ENCODE results near the gene ADSS2. TPM values are rescaled to one million over a fixed set of nuclear protein-coding genes. Genes with fewer than 3 reads are reported as not detected.
A peak's percentile ranks its signal among the peaks of the same experiment; 100 is the strongest.

ADSS2 gene
- total RNA-seq, 6 donors from 2014 or later, result 26.3 to 70.0 (median 40.4) TPM

DNA sequence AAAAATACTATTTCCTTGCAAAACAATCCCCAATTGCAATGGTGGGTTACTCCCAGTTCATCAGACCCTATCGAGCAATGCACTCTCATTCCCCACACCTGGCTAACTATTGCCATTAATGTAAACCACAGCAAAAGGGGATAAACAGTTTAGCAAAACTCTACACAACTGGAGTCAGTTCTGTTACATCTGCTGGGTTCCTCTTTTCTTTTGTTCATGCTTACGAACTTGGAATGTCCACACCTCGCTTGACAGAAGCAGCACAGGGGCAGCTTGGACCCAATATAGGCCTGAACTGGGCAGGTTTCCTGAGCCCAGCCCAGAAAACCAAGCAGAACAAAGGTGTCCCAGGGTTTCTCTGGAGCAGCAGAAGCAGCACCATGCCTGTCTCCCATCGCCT, 57.4 kb downstream of the ADSS2 start:
- TF ChIP-seq POLR2AphosphoS5 (IDR thresholded peaks at IDR 0.05) (no peak), POLR2A (IDR thresholded peaks at IDR 0.05) (no peak), EP300 (IDR thresholded peaks at IDR 0.05) (no peak)
- TF ChIP-seq, protein P1, sequence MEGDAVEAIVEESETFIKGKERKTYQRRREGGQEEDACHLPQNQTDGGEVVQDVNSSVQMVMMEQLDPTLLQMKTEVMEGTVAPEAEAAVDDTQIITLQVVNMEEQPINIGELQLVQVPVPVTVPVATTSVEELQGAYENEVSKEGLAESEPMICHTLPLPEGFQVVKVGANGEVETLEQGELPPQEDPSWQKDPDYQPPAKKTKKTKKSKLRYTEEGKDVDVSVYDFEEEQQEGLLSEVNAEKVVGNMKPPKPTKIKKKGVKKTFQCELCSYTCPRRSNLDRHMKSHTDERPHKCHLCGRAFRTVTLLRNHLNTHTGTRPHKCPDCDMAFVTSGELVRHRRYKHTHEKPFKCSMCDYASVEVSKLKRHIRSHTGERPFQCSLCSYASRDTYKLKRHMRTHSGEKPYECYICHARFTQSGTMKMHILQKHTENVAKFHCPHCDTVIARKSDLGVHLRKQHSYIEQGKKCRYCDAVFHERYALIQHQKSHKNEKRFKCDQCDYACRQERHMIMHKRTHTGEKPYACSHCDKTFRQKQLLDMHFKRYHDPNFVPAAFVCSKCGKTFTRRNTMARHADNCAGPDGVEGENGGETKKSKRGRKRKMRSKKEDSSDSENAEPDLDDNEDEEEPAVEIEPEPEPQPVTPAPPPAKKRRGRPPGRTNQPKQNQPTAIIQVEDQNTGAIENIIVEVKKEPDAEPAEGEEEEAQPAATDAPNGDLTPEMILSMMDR (IDR thresholded peaks at IDR 0.05), result no peak
- no peaks in the 10 kb centered on the region for H3K4me1 ChIP-seq
- H3K27ac ChIP-seq, result no peak overlapping the region
- H3K36me3 ChIP-seq, result no peaks in the 10 kb centered on the region
- no peak for DNase-seq
- no peak for ATAC-seq (ENCODE audit: low FRiP score in 2 of 2)
- H3K4me3 ChIP-seq, result no peak overlapping the region
- WGBS, 2 donors, result 75 to 82% methylated on average over 4 of the region's 4 CpGs
- no peaks in the 10 kb centered on the region for H3K27me3 ChIP-seq
- no peaks in the 10 kb centered on the region for H3K9me3 ChIP-seq

- no peaks in the 10 kb centered on the region for H3K9me3 ChIP-seq
- H3K4me3 ChIP-seq, result no peak overlapping the region
- 96 to 98% methylated on average over 13 to 15 of the region's 15 CpGs for WGBS, 2 donors
- TF ChIP-seq POLR2AphosphoS5 (IDR thresholded peaks at IDR 0.05) (no peak), POLR2A (IDR thresholded peaks at IDR 0.05) (no peak), EP300 (IDR thresholded peaks at IDR 0.05) (no peak)
- TF ChIP-seq, protein P1 (IDR thresholded peaks at IDR 0.05), result no peak
- peak in 1 of 2 donors; percentile 38 for DNase-seq
- H3K36me3 ChIP-seq, result no peaks in the 10 kb centered on the region
- H3K27me3 ChIP-seq, result no peaks in the 10 kb centered on the region
- no peak overlapping the region for H3K27ac ChIP-seq
- no peak for ATAC-seq (ENCODE audit: low FRiP score in 2 of 2)
- no peaks in the 10 kb centered on the region for H3K4me1 ChIP-seq
Measured at GRCh38 chr1:244393604-244394176, 58.0 kb downstream of the ADSS2 start.

DNA sequence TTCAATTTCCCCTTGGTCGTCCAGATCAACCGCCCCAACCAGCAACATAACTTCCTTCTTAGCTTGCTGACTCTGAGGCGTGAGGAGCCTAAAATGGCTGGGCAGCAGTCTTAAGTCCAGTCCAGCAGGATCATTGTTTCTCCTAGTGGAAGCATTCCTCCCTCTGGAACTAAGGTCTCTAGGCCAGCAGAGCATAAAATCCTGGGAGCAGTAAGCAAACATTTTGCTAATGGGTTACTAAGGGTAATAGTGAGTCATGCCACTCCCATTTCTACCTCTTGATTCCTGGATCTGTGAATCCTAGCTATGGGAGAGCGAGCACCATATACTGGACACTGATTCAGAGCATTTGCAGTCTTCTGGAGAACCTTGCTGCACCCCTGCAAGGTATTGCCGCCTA, 59.9 kb downstream of the ADSS2 start:
- Histone ChIP-seq H3K27me3 (no peaks in the 10 kb centered on the region), H3K9me3 (no peaks in the 10 kb centered on the region), H3K27ac (no peak overlapping the region), H3K4me3 (no peak overlapping the region), H3K4me1 (no peaks in the 10 kb centered on the region), H3K36me3 (no peaks in the 10 kb centered on the region)
- DNase-seq (no peak), ATAC-seq (ENCODE audit: low FRiP score in 2 of 2) (no peak)
- 91 to 95% methylated on average over 5 of the region's 5 CpGs for WGBS, 2 donors
- no peak for TF ChIP-seq EP300 (IDR thresholded peaks at IDR 0.05)
- no peak for TF ChIP-seq POLR2AphosphoS5 (IDR thresholded peaks at IDR 0.05)
- TF ChIP-seq POLR2A (IDR thresholded peaks at IDR 0.05), result no peak
- TF ChIP-seq, protein P1 (IDR thresholded peaks at IDR 0.05), result no peak

GRCh38 chr1:244388961-244389360, 62.7 kb downstream of the ADSS2 start:
- Histone ChIP-seq H3K4me1 (no peaks in the 10 kb centered on the region), H3K27me3 (no peaks in the 10 kb centered on the region), H3K9me3 (no peaks in the 10 kb centered on the region), H3K4me3 (no peak overlapping the region), H3K36me3 (no peaks in the 10 kb centered on the region), H3K27ac (no peak overlapping the region)
- DNase-seq (no peak), ATAC-seq (ENCODE audit: low FRiP score in 2 of 2) (no peak)
- WGBS, 2 donors, result 85 to 88% methylated on average over 7 of the region's 7 CpGs
- TF ChIP-seq POLR2AphosphoS5 (IDR thresholded peaks at IDR 0.05), result no peak
- no peak for TF ChIP-seq EP300 (IDR thresholded peaks at IDR 0.05)
- TF ChIP-seq, protein P1 (IDR thresholded peaks at IDR 0.05), result no peak
- TF ChIP-seq POLR2A (IDR thresholded peaks at IDR 0.05), result no peak

GRCh38 chr1:244387415-244387814, 64.3 kb downstream of the ADSS2 start:
- no peak for ATAC-seq (ENCODE audit: low FRiP score in 2 of 2)
- 90 to 91% methylated on average over 1 of the region's 1 CpG for WGBS, 2 donors
- no peak for DNase-seq
- no peaks in the 10 kb centered on the region for H3K4me1 ChIP-seq
- no peaks in the 10 kb centered on the region for H3K36me3 ChIP-seq
- TF ChIP-seq EP300 (IDR thresholded peaks at IDR 0.05) (no peak), POLR2A (IDR thresholded peaks at IDR 0.05) (no peak), POLR2AphosphoS5 (IDR thresholded peaks at IDR 0.05) (no peak)
- TF ChIP-seq, protein P1 (IDR thresholded peaks at IDR 0.05), result no peak
- H3K9me3 ChIP-seq, result no peaks in the 10 kb centered on the region
- H3K4me3 ChIP-seq, result no peak overlapping the region
- no peaks in the 10 kb centered on the region for H3K27me3 ChIP-seq
- no peak overlapping the region for H3K27ac ChIP-seq

Data from upper lobe of left lung (tissue), 6 donors.